Camera-type eye (tissue), 1 donor: ENCODE measurements around the gene ABCG4. TPM values are rescaled to one million over a fixed set of nuclear protein-coding genes. Genes with fewer than 3 reads are reported as not detected.

ENCODE experiments used
- total RNA-seq: library from RNA; depleted of rRNA; stranded (reverse); fragments of >200 nt; gene quantifications from one replicate; pipeline ENCODE4 v1.2.3, GENCODE V29; 2014

ABCG4 gene
- 14.6 TPM for total RNA-seq

DNA sequence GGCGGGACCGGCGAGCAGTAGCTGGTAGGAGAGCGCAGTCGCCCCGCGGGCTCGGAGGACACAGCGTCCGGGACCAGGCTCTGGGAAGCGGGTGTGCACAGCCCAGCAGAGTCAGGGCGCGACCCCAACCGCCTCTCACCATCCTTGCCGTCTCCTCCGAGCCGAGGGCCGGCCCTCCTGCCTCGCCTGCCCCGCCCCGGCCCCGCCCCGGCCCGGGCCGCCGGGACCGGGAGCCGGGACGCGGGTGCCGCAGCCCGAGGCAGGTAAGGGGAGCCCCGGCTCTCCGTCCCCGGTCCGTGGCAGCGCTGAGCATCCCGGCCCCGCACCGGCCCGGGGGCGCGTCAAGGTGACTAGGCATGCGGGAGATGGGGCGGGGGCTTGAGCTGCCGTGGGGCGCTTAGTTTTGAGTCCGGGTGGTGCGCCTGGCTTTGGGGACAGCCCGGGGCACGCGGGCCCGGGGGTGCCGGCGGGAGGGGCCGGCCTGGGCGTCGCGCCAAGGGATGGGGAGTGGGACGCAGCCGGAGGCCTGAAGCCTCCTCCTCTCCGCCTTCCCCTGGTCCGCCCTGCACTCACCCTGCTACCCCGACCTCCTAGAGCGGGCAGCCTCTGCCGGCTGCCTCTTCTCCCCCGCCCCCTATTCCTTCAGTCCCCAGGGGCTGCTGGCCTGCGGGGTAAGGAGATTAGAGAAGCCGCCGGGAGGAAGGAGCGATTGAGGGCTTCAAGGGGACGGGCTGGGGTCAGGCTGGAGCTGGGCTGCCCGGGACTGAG, at the start of gene ABCG4:
Gene ABCG4 (plus strand): TSS at position 35 of the 768 bp plus-strand sequence. CDS start 914 bp downstream, outside the sequence.

GRCh38 chr11:119101759-119102423, 47.0 kb upstream of the ABCG4 start, which contains the start of gene DPAGT1:
Gene DPAGT1, minus strand, starts transcription at chr11:119101853. Its CDS starts 198 bp downstream, at chr11:119101655.

DNA sequence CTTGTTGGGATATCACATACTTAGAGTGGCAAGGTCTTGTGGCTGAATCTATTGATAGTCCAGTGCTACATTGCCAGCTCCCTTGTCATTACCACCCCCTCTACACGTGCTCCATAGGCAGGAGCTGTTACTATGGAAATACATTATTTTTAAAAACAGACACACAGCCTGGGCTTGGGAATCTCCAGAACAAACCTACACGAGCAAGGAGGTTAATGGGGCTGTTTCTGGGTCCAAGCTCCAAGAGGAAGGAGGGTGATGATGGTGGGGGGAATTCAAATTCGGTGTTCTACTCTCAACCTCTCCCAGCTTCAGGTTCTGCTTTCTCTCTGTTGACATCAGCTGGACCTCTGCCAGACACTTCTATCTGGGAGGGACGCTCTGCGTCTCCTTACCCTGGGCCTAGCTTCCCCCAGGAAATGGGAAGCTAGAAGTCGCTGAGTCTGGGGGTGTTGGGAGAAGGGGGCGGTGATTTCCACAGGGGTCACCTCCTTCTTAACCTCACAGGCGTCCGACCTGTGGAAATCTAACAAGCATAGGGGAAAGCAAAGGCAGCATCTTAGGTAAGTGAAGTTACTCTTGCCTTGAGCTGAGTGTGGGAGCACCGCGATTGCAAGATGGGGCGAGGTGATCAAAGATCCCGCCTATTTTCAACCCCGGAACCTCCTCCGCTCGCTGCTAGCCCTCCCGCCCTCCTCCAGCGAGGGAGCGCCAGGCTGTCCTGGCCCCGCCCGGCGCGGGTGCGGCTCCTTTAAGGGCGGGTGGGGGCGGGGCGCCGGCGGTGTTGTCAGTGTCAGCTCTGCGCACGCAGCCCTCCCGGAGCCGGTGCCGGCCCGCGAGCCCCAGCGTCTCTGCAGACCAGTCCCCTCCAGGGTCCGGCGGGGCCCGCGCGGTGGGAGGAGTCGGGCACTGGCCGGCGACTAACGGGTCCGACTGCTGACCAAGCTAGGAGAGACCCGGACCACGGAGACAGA, 42.0 kb upstream of the ABCG4 start, which contains the start of gene C2CD2L:
Gene C2CD2L (plus strand): TSS at position 781 of the 974 bp plus-strand sequence. CDS start 398 bp downstream, outside the sequence.

DNA sequence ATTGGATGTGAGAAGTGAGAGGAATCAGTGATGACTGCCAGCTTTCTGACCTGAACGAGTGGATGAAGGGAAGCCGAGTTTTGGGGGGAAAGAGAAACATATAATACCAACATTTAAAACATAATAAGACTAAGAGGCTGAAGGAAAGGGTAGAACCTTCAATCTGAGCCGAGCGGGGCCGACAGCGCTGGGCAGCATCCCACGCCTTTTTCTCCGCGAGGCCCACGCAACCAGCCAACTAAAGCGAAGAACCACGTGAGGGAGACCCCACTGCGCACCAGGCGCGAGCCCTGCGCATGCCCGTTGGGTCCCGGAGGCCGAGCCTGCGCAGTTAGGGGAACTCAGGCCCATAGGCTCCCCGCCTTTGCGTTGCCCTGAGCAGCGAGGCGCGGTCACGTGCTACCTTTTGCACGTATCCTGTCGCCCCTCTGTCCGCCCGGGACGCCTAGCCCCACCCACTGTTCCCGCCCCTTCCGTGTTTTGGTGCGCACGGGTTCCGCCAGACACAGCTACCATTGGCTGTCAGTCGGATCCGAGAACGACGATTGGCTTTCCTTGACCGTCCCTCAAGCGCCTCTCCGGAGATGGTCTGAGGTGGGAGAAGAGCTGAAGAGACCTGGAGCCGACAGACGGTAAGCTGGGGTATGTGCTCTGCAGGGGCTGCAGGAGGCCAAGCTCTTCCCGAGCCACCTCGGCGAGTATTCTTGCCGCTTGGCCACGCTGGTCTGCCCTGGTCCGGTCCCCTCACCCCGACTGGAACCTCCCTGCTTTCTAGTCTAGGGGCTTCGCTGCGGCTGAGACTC, 27.6 kb upstream of the ABCG4 start, which contains the start of gene HINFP:
Gene HINFP (plus strand): TSS at position 573 of the 803 bp plus-strand sequence. CDS start 5,365 bp downstream, outside the sequence.

GRCh38 chr11:119168471-119169281, 19.8 kb downstream of the ABCG4 start, which contains the start of gene NLRX1:
Gene NLRX1, plus strand, starts transcription at chr11:119168725. Its CDS starts 2,679 bp downstream, at chr11:119171404.

DNA sequence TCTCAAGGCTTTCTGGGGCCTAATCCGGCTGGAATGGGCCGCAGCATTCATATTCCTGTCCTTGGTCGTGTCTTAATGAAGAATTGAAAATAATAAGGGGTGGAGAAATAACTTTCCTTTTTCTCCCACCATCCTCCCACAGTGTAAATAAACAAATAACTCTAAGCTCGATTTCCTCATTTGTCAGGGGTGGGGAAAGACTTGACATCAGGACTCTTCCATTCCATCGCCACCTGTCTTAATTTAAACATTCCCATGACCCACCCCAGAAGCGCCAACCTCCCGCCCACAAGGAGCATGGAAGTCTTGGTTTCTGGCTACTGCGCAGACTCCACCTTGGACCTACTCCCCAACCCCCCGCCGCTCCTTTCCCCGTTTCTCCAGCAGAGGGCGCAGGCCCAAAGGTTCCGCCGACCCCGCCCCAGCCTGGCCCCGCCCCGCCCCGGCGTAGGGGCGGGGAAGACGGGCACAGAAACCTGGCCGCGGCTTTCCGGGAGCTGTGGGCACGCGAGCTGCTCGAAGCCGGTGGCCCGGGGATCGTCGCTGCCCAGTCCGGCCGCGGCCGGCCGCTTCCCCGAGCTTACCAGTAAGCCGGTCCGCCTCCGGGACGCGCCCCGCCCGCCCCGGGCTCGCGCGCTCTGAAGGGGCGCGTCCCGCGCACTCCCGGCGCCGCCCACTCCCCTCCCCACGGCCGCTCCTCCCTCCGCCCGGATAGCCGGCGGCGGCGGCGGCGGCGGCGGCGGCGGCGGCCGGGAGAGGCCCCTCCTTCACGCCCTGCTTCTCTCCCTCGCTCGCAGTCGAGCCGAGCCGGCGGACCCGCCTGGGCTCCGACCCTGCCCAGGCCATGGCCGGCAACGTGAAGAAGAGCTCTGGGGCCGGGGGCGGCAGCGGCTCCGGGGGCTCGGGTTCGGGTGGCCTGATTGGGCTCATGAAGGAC, 57.0 kb downstream of the ABCG4 start, which contains the start of gene CBL:
Gene CBL (plus strand): TSS at position 766 of the 937 bp plus-strand sequence. CDS start 79 bp downstream, at position 845.

Other genes starting within 250 kb of the ABCG4 start
- gene BCL9L, start 223.1 kb upstream of the ABCG4 start, total RNA-seq, result 24.8 TPM
- not detected for gene UPK2, start 192.8 kb upstream of the ABCG4 start, total RNA-seq
- gene FOXR1, start 177.3 kb upstream of the ABCG4 start, total RNA-seq, result not detected
- 48.5 TPM for gene CENATAC, start 150.9 kb upstream of the ABCG4 start, total RNA-seq
- gene RPS25, start 130.7 kb upstream of the ABCG4 start, total RNA-seq, result 786 TPM
- gene TRAPPC4, start 130.3 kb upstream of the ABCG4 start, total RNA-seq, result 57.7 TPM
- 24.0 TPM for gene SLC37A4, start 118.2 kb upstream of the ABCG4 start, total RNA-seq
- gene HYOU1, start 91.8 kb upstream of the ABCG4 start, total RNA-seq, result 74.0 TPM
- 36.0 TPM for gene VPS11, start 81.2 kb upstream of the ABCG4 start, total RNA-seq
- 7.9 TPM for gene HMBS, start 64.2 kb upstream of the ABCG4 start, total RNA-seq
- gene DPAGT1, start 47.2 kb upstream of the ABCG4 start, total RNA-seq, result 29.1 TPM
- 9.8 TPM for gene C2CD2L, start 41.7 kb upstream of the ABCG4 start, total RNA-seq
- 24.4 TPM for gene HINFP, start 27.5 kb upstream of the ABCG4 start, total RNA-seq
- 24.0 TPM for gene NLRX1, start 19.7 kb downstream of the ABCG4 start, total RNA-seq
- gene NHERF4, start 36.4 kb downstream of the ABCG4 start, total RNA-seq, result 0.44 TPM
- gene CBL, start 57.3 kb downstream of the ABCG4 start, total RNA-seq, result 23.1 TPM
- gene MCAM, start 168.1 kb downstream of the ABCG4 start, total RNA-seq, result 546 TPM
- gene RNF26, start 185.5 kb downstream of the ABCG4 start, total RNA-seq, result 10.6 TPM
- gene C1QTNF5, start 191.8 kb downstream of the ABCG4 start, total RNA-seq, result 47.1 TPM
- gene MFRP, start 197.7 kb downstream of the ABCG4 start, total RNA-seq, result 5.8 TPM
- 24.4 TPM for gene USP2, start 232.6 kb downstream of the ABCG4 start, total RNA-seq